GM21515 (cell line): ENCODE results near the gene CACNB4.
A peak's percentile ranks its signal among the peaks of the same experiment; 100 is the strongest.
"Not testable (repeated sequence)": the region's sequence is repeated elsewhere in the genome, so short reads cannot be mapped to it uniquely, and the experiment has no call there.

Source experiments
- ATAC-seq: cut with Tn5 transposase; IDR thresholded peaks from one replicate; pipeline ENCODE4 v1.9.1; 2021; ENCODE audit not compliant: unreplicated experiment

CACNB4 gene

GRCh38 chr2:152024477-152024876 lies 74.4 kb downstream of the CACNB4 start:
- ATAC-seq = no peak

GRCh38 chr2:152022090-152022489 lies 76.8 kb downstream of the CACNB4 start:
- no peak for ATAC-seq

- ATAC-seq = not testable (repeated sequence)
These were observed 77.8 kb downstream of the CACNB4 start for GRCh38 chr2:152021001-152021400.

GRCh38 chr2:152019732-152020131 lies 79.1 kb downstream of the CACNB4 start:
- ATAC-seq = no peak

- ATAC-seq = no peak
These were observed 82.4 kb downstream of the CACNB4 start for GRCh38 chr2:152016181-152017120.

GRCh38 chr2:152015552-152015951 lies 83.3 kb downstream of the CACNB4 start:
- ATAC-seq = no peak

- no peak for ATAC-seq
These were observed 86.1 kb downstream of the CACNB4 start for GRCh38 chr2:152012697-152013096.

GRCh38 chr2:152011724-152012123 lies 87.1 kb downstream of the CACNB4 start:
- ATAC-seq = no peak

- ATAC-seq = no peak
These were observed 93.2 kb downstream of the CACNB4 start for GRCh38 chr2:152005607-152006006.

- not testable (repeated sequence) for ATAC-seq
These were observed 95.6 kb downstream of the CACNB4 start for GRCh38 chr2:152003283-152003682.

- peak; percentile 74 for ATAC-seq
These were observed 99.8 kb downstream of the CACNB4 start for GRCh38 chr2:151999053-151999452.

GRCh38 chr2:151996243-151997003 lies 102.4 kb downstream of the CACNB4 start:
- ATAC-seq = no peak

GRCh38 chr2:151995161-151995557 lies 103.7 kb downstream of the CACNB4 start:
- no peak for ATAC-seq

GRCh38 chr2:151994178-151994577 lies 104.7 kb downstream of the CACNB4 start:
- ATAC-seq = not testable (repeated sequence)

- ATAC-seq = no peak
These were observed 107.8 kb downstream of the CACNB4 start for GRCh38 chr2:151991010-151991409.

- no peak for ATAC-seq
These were observed 109.5 kb downstream of the CACNB4 start for GRCh38 chr2:151989378-151989777.

- ATAC-seq = no peak
These were observed 111.4 kb downstream of the CACNB4 start for GRCh38 chr2:151987484-151987883.

- ATAC-seq = no peak
These were observed 114.3 kb downstream of the CACNB4 start for GRCh38 chr2:151984424-151985083.

GRCh38 chr2:151983221-151983620 lies 115.6 kb downstream of the CACNB4 start:
- no peak for ATAC-seq

GRCh38 chr2:151981886-151982285 lies 117.0 kb downstream of the CACNB4 start:
- no peak for ATAC-seq

GRCh38 chr2:151979694-151980093 lies 119.2 kb downstream of the CACNB4 start:
- no peak for ATAC-seq
